ENCODE data around the gene FBXO21. TPM values are rescaled to one million over a fixed set of nuclear protein-coding genes. Genes with fewer than 3 reads are reported as not detected.
"Not testable (repeated sequence)": the region's sequence is repeated elsewhere in the genome, so short reads cannot be mapped to it uniquely, and the experiment has no call there.

FBXO21 gene
- total RNA-seq, 1 experiment from 2014 or later: 57.5 TPM

- intact Hi-C loops (cut with micrococcal nuclease; ENCODE audit: unreplicated experiment): loop anchor here (5.0 kb wide), 1 partner anchor 71 kb away; no protein-coding TSS in a partner anchor
- Mint-ChIP-seq H3K27me3 (ENCODE audit: unreplicated experiment) (no peaks in the 10 kb centered on the region), H3K4me1 (ENCODE audit: low read depth, unreplicated experiment) (peaks cover 42% of the 10 kb centered on the region), H3K9me3 (ENCODE audit: low read depth, unreplicated experiment) (no peaks in the 10 kb centered on the region), H3K36me3 (ENCODE audit: insufficient read depth, unreplicated experiment) (peaks cover 76% of the 10 kb centered on the region), H3K27ac (ENCODE audit: unreplicated experiment) (peak overlapping the region; percentile 99), H3K4me3 (ENCODE audit: low read depth, unreplicated experiment) (peak overlapping the region; percentile 97)
- TF ChIP-seq CTCF (IDR thresholded peaks at IDR 0.05; ENCODE audit: unreplicated experiment): no peak
- DNase-seq: no peak
- BruUV-seq (replicated peaks): TSS peak; percentile 36
- CTCF ChIA-PET: interaction anchor here (1.0 to 1.1 kb wide), 2 partner anchors 8 to 32 kb away, joined by 3 read pairs; no protein-coding TSS in a partner anchor
These were observed 92.3 kb downstream of the FBXO21 start for GRCh38 chr12:117098024-117098360.

- Mint-ChIP-seq H3K36me3 (ENCODE audit: insufficient read depth, unreplicated experiment) (peaks cover 84% of the 10 kb centered on the region), H3K27me3 (ENCODE audit: unreplicated experiment) (no peaks in the 10 kb centered on the region)
- CTCF ChIA-PET: interaction anchor here (1.0 to 1.1 kb wide), 2 partner anchors 9 to 33 kb away, joined by 3 read pairs; no protein-coding TSS in a partner anchor
These were observed 93.1 kb downstream of the FBXO21 start for GRCh38 chr12:117097159-117097558.

GRCh38 chr12:117096501-117097042 lies 93.7 kb downstream of the FBXO21 start:
- CTCF ChIA-PET: interaction anchor here (0.9 to 1.1 kb wide), 2 partner anchors 9 to 34 kb away, joined by 3 read pairs; no protein-coding TSS in a partner anchor
- intact Hi-C loops (cut with micrococcal nuclease; ENCODE audit: unreplicated experiment): loop anchor here (5.0 kb wide), 1 partner anchor 69 kb away; no protein-coding TSS in a partner anchor
- Mint-ChIP-seq H3K27ac (ENCODE audit: unreplicated experiment) (peak overlapping the region; percentile 99), H3K27me3 (ENCODE audit: unreplicated experiment) (no peaks in the 10 kb centered on the region), H3K36me3 (ENCODE audit: insufficient read depth, unreplicated experiment) (peaks cover 90% of the 10 kb centered on the region), H3K9me3 (ENCODE audit: low read depth, unreplicated experiment) (no peaks in the 10 kb centered on the region), H3K4me3 (ENCODE audit: low read depth, unreplicated experiment) (peak overlapping the region; percentile 97), H3K4me1 (ENCODE audit: low read depth, unreplicated experiment) (peaks cover 50% of the 10 kb centered on the region)
- no peak for TF ChIP-seq CTCF (IDR thresholded peaks at IDR 0.05; ENCODE audit: unreplicated experiment)
- no peak for DNase-seq
- BruUV-seq (replicated peaks): no TSS peak

More at GRCh38 chr12:117097159-117097558, 93.1 kb downstream of the FBXO21 start:
- Mint-ChIP-seq H3K4me3 (ENCODE audit: low read depth, unreplicated experiment) (peak overlapping the region; percentile 97), H3K9me3 (ENCODE audit: low read depth, unreplicated experiment) (no peaks in the 10 kb centered on the region), H3K4me1 (ENCODE audit: low read depth, unreplicated experiment) (peaks cover 44% of the 10 kb centered on the region), H3K27ac (ENCODE audit: unreplicated experiment) (peak overlapping the region; percentile 99)
- intact Hi-C loops (cut with micrococcal nuclease; ENCODE audit: unreplicated experiment): loop anchor here (5.0 kb wide), 1 partner anchor 70 kb away; no protein-coding TSS in a partner anchor
- peak; percentile 56 for DNase-seq
- no peak for TF ChIP-seq CTCF (IDR thresholded peaks at IDR 0.05; ENCODE audit: unreplicated experiment)
- BruUV-seq (replicated peaks): no TSS peak

GRCh38 chr12:117095191-117095590 lies 95.1 kb downstream of the FBXO21 start:
- CTCF ChIA-PET; BruUV-seq (replicated peaks); H3K9me3 Mint-ChIP-seq (ENCODE audit: low read depth, unreplicated experiment); H3K27me3 Mint-ChIP-seq (ENCODE audit: unreplicated experiment); DNase-seq: not testable (repeated sequence)
- Mint-ChIP-seq H3K4me1 (ENCODE audit: low read depth, unreplicated experiment) (peaks cover 63% of the 10 kb centered on the region), H3K27ac (ENCODE audit: unreplicated experiment) (peak overlapping the region; percentile 99), H3K36me3 (ENCODE audit: insufficient read depth, unreplicated experiment) (peaks cover 100% of the 10 kb centered on the region), H3K4me3 (ENCODE audit: low read depth, unreplicated experiment) (peak overlapping the region; percentile 97)
- intact Hi-C loops (cut with micrococcal nuclease; ENCODE audit: unreplicated experiment): loop anchor here (5.0 kb wide), 1 partner anchor 68 kb away; no protein-coding TSS in a partner anchor
